ENCODE measurements around the gene PRDX5. TPM values are rescaled to one million over a fixed set of nuclear protein-coding genes. Genes with fewer than 3 reads are reported as not detected.

Gene PRDX5
- total RNA-seq, 2 experiments from 2014 or later, result 177 to 217 TPM

GRCh38 chr11:64295760-64296159 lies 22.2 kb upstream of the PRDX5 start:
- no peak overlapping the region for H2AFZ ChIP-seq (ENCODE audit: low read length)
- peaks cover 7% of the 10 kb centered on the region for H3K4me1 ChIP-seq (ENCODE audit: insufficient read depth, low read length, poor library complexity, severe bottlenecking)
- H3K4me3 ChIP-seq (ENCODE audit: low read depth, low read length, poor library complexity, severe bottlenecking), result no peak overlapping the region
- no peak for DNase-seq (ENCODE audit: low spot score)
- H3K36me3 ChIP-seq (ENCODE audit: insufficient read depth, low read length), result no peaks in the 10 kb centered on the region
- intact Hi-C loops (cut with micrococcal nuclease; ENCODE audit: unreplicated experiment), result no loop called here
- no peaks in the 10 kb centered on the region for H3K9me3 ChIP-seq (ENCODE audit: low read length)
- H3K9me2 ChIP-seq (ENCODE audit: insufficient read depth, low read length), result no peaks in the 10 kb centered on the region
- ChIA-PET POLR2A (no interaction called here), CTCF (ENCODE audit: unreplicated experiment) (no interaction called here)
- H3K4me2 ChIP-seq (ENCODE audit: low read length), result no peak overlapping the region
- no TSS peak for BruUV-seq (replicated peaks)
- no peaks in the 10 kb centered on the region for H3K79me2 ChIP-seq (ENCODE audit: insufficient read depth, low read depth, low read length)
- H4K20me1 ChIP-seq (ENCODE audit: insufficient read depth, low read length), result no peaks in the 10 kb centered on the region
- H3K27ac ChIP-seq (ENCODE audit: low read depth, low read length, poor library complexity, severe bottlenecking), result no peak overlapping the region
- TF ChIP-seq CTCF (conservative IDR thresholded peaks at IDR 0.05; ENCODE audit: low read length) (no peak), EZH2phosphoT487 (IDR thresholded peaks at IDR 0.05; ENCODE audit: borderline replicate concordance, low read depth, low read length) (no peak)

- Histone ChIP-seq H3K9me3 (ENCODE audit: low read length) (no peaks in the 10 kb centered on the region), H3K4me1 (ENCODE audit: insufficient read depth, low read length, poor library complexity, severe bottlenecking) (peaks cover 9% of the 10 kb centered on the region), H3K4me2 (ENCODE audit: low read length) (no peak overlapping the region), H3K4me3 (ENCODE audit: low read depth, low read length, poor library complexity, severe bottlenecking) (no peak overlapping the region), H4K20me1 (ENCODE audit: insufficient read depth, low read length) (no peaks in the 10 kb centered on the region), H3K79me2 (ENCODE audit: insufficient read depth, low read depth, low read length) (no peaks in the 10 kb centered on the region), H2AFZ (ENCODE audit: low read length) (no peak overlapping the region), H3K9me2 (ENCODE audit: insufficient read depth, low read length) (no peaks in the 10 kb centered on the region), H3K36me3 (ENCODE audit: insufficient read depth, low read length) (no peaks in the 10 kb centered on the region), H3K27ac (ENCODE audit: low read depth, low read length, poor library complexity, severe bottlenecking) (no peak overlapping the region)
- BruUV-seq (replicated peaks), result no TSS peak
- no peak for DNase-seq (ENCODE audit: low spot score)
- intact Hi-C loops (cut with micrococcal nuclease; ENCODE audit: unreplicated experiment), result no loop called here
- TF ChIP-seq EZH2phosphoT487 (IDR thresholded peaks at IDR 0.05; ENCODE audit: borderline replicate concordance, low read depth, low read length), result no peak
- no peak for TF ChIP-seq CTCF (conservative IDR thresholded peaks at IDR 0.05; ENCODE audit: low read length)
- POLR2A ChIA-PET, result no interaction called here
- CTCF ChIA-PET (ENCODE audit: unreplicated experiment), result no interaction called here
Measured at GRCh38 chr11:64296236-64296635, 21.7 kb upstream of the PRDX5 start.

GRCh38 chr11:64296830-64297698 lies 20.9 kb upstream of the PRDX5 start:
- Histone ChIP-seq H3K36me3 (ENCODE audit: insufficient read depth, low read length) (no peaks in the 10 kb centered on the region), H3K79me2 (ENCODE audit: insufficient read depth, low read depth, low read length) (no peaks in the 10 kb centered on the region), H3K9me2 (ENCODE audit: insufficient read depth, low read length) (no peaks in the 10 kb centered on the region), H2AFZ (ENCODE audit: low read length) (no peak overlapping the region), H3K4me2 (ENCODE audit: low read length) (no peak overlapping the region), H3K4me1 (ENCODE audit: insufficient read depth, low read length, poor library complexity, severe bottlenecking) (peaks cover 9% of the 10 kb centered on the region), H3K27ac (ENCODE audit: low read depth, low read length, poor library complexity, severe bottlenecking) (no peak overlapping the region), H4K20me1 (ENCODE audit: insufficient read depth, low read length) (no peaks in the 10 kb centered on the region), H3K9me3 (ENCODE audit: low read length) (no peaks in the 10 kb centered on the region), H3K4me3 (ENCODE audit: low read depth, low read length, poor library complexity, severe bottlenecking) (no peak overlapping the region)
- TF ChIP-seq EZH2phosphoT487 (IDR thresholded peaks at IDR 0.05; ENCODE audit: borderline replicate concordance, low read depth, low read length) (no peak), CTCF (conservative IDR thresholded peaks at IDR 0.05; ENCODE audit: low read length) (no peak)
- CTCF ChIA-PET (ENCODE audit: unreplicated experiment), result no interaction called here
- DNase-seq (ENCODE audit: low spot score), result no peak
- POLR2A ChIA-PET, result no interaction called here
- BruUV-seq (replicated peaks), result no TSS peak
- intact Hi-C loops (cut with micrococcal nuclease; ENCODE audit: unreplicated experiment), result no loop called here
